ENCODE data around the gene C7. TPM values are rescaled to one million over a fixed set of nuclear protein-coding genes. Genes with fewer than 3 reads are reported as not detected.

C7 gene
- total and polyA plus RNA-seq, 2 of the 13 experiments (the other 11 are each of a cell fraction or from before 2014, with no cell fraction given): 1.7 to 3.5 TPM

- Histone ChIP-seq H4K20me1 (ENCODE audit: insufficient read depth, low read length) (no peaks in the 10 kb centered on the region), H3K4me3 (replicated peaks in 1 of 3; ENCODE audit: insufficient read depth in 1 of 3, low read depth in 2 of 3, low read length in 3 of 3) (no peak overlapping the region), H3K4me1 (ENCODE audit: insufficient read depth, low read length) (peaks cover 11% of the 10 kb centered on the region), H3K4me2 (ENCODE audit: low read depth, low read length) (no peak overlapping the region), H3K27me3 (ENCODE audit: control insufficient read depth in 1 of 2, insufficient read depth in 2 of 2, low read length in 2 of 2) (no peaks in the 10 kb centered on the region), H3K36me3 (replicated peaks in 1 of 2; ENCODE audit: control insufficient read depth in 1 of 2, insufficient read depth in 2 of 2, low read length in 2 of 2) (no peaks in the 10 kb centered on the region), H3K9ac (ENCODE audit: insufficient read depth, low read depth, low read length) (no peak overlapping the region), H3K79me2 (ENCODE audit: insufficient read depth, low read length) (no peaks in the 10 kb centered on the region), H3K9me3 (ENCODE audit: low read length) (peaks cover 10% of the 10 kb centered on the region; the same call in 1 of the 2 replicates), H2AFZ (ENCODE audit: low read length) (no peak overlapping the region), H3K27ac (ENCODE audit: extremely low read length, insufficient read depth, low read length) (no peak overlapping the region)
- TF ChIP-seq CEBPB (IDR thresholded peaks at IDR 0.05; ENCODE audit: borderline replicate concordance, low read depth, low read length) (no peak), NCOA1 (CRISPR knock-in tag; IDR thresholded peaks at IDR 0.05) (no peak), ZMYM3 (CRISPR knock-in tag; IDR thresholded peaks at IDR 0.05) (no peak), TRIM22 (IDR thresholded peaks at IDR 0.05) (no peak), ZNF557 (CRISPR knock-in tag; IDR thresholded peaks at IDR 0.05) (no peak), HES4 (CRISPR knock-in tag; IDR thresholded peaks at IDR 0.05; ENCODE audit: borderline replicate concordance) (no peak), MEIS1 (CRISPR knock-in tag; IDR thresholded peaks at IDR 0.05; ENCODE audit: borderline replicate concordance) (no peak), ZNF781 (CRISPR knock-in tag; IDR thresholded peaks at IDR 0.05; ENCODE audit: borderline replicate concordance, not compliant biosample characterization) (no peak), RXRA (CRISPR knock-in tag; IDR thresholded peaks at IDR 0.05) (no peak)
- TF ChIP-seq, protein P1, sequence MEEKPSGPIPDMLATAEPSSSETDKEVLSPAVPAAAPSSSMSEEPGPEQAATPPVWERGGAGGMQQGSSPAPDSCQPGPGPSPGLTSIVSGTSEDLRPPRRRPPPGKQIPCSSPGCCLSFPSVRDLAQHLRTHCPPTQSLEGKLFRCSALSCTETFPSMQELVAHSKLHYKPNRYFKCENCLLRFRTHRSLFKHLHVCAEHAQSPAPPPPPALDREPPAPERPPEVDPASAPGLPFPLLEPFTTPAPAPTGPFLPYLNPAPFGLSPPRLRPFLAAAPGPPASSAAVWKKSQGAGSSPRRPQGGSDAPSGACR (CRISPR knock-in tag; IDR thresholded peaks at IDR 0.05): no peak
- TF ChIP-seq, protein P2, sequence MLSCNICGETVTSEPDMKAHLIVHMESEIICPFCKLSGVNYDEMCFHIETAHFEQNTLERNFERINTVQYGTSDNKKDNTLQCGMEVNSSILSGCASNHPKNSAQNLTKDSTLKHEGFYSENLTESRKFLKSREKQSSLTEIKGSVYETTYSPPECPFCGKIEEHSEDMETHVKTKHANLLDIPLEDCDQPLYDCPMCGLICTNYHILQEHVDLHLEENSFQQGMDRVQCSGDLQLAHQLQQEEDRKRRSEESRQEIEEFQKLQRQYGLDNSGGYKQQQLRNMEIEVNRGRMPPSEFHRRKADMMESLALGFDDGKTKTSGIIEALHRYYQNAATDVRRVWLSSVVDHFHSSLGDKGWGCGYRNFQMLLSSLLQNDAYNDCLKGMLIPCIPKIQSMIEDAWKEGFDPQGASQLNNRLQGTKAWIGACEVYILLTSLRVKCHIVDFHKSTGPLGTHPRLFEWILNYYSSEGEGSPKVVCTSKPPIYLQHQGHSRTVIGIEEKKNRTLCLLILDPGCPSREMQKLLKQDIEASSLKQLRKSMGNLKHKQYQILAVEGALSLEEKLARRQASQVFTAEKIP (CRISPR knock-in tag; IDR thresholded peaks at IDR 0.05; ENCODE audit: borderline replicate concordance): no peak
- ChIA-PET CTCF (ENCODE audit: low intra/inter-chr PET ratio, low total read pairs) (no interaction called here), POLR2A (no interaction called here)
- no TSS peak for BruUV-seq (replicated peaks)
- ATAC-seq (no peak), FAIRE-seq (no peak), DNase-seq (ENCODE audit: low spot score) (no peak)
- in situ Hi-C loops (cut with HindIII; ENCODE audit: extremely low pct_ligation_motif_present, low pct_unique_long_range_greater_than_20kb): no loop called here
- intact Hi-C loops (cut with micrococcal nuclease; ENCODE audit: unreplicated experiment): no loop called here
- WGBS (ENCODE audit: low lambda C conversion rate): 26% methylated on average over 4 of the region's 4 CpGs
Measured at GRCh38 chr5:40882291-40882690, 27.0 kb upstream of the C7 start.
